ENCODE data around the gene SLC25A11.

Gene SLC25A11

GRCh38 chr17:4966844-4967538 is 27.1 kb upstream of the SLC25A11 start:
- DNase-seq = peak in 1 of 2 donors; percentile 100

- no peak for DNase-seq
Observed at GRCh38 chr17:4965311-4965986, 25.6 kb upstream of the SLC25A11 start.

GRCh38 chr17:4960279-4960922 is 20.6 kb upstream of the SLC25A11 start:
- DNase-seq = no peak

GRCh38 chr17:4959261-4959965 is 19.6 kb upstream of the SLC25A11 start:
- DNase-seq = no peak

GRCh38 chr17:4958102-4958501 is 18.3 kb upstream of the SLC25A11 start:
- DNase-seq = no peak

- DNase-seq = no peak
Observed at GRCh38 chr17:4956493-4957061, 16.7 kb upstream of the SLC25A11 start.

- no peak for DNase-seq
Observed at GRCh38 chr17:4955091-4955490, 15.2 kb upstream of the SLC25A11 start.

- DNase-seq = no peak
Observed at GRCh38 chr17:4953451-4953961, 13.7 kb upstream of the SLC25A11 start.

GRCh38 chr17:4951486-4951885 is 11.6 kb upstream of the SLC25A11 start:
- DNase-seq = no peak

- no peak for DNase-seq
Observed at GRCh38 chr17:4950746-4951204, 10.9 kb upstream of the SLC25A11 start, which contains the start of gene ENO3. ENO3 (plus strand) TSS chr17:4951119; CDS start chr17:4951830, 711 bp downstream.

- DNase-seq = no peak
Observed at GRCh38 chr17:4950075-4950745, 10.4 kb upstream of the SLC25A11 start.

GRCh38 chr17:4949321-4950074 is 9.7 kb upstream of the SLC25A11 start:
- DNase-seq = peak; percentile 29 to 88

- peak in 1 of 2 donors; percentile 56 for DNase-seq
Observed at GRCh38 chr17:4948931-4949320, 9.1 kb upstream of the SLC25A11 start.

GRCh38 chr17:4948166-4948930 is 8.5 kb upstream of the SLC25A11 start, which contains the start of gene PFN1:
PFN1 (minus strand) TSS chr17:4948530; CDS start chr17:4948394, 136 bp downstream.
- peak; percentile 84 to 94 for DNase-seq

GRCh38 chr17:4947411-4948165 is 7.7 kb upstream of the SLC25A11 start:
- DNase-seq = peak in 1 of 2 donors; percentile 62

- DNase-seq = no peak
Observed at GRCh38 chr17:4947010-4947410, 7.2 kb upstream of the SLC25A11 start.

GRCh38 chr17:4946312-4946976 is 6.6 kb upstream of the SLC25A11 start:
- no peak for DNase-seq

GRCh38 chr17:4945944-4946280 is 6.1 kb upstream of the SLC25A11 start:
- DNase-seq = no peak
